IMR-90 (cell line): ENCODE measurements around the gene MSS51.

ENCODE experiments used
- BHLHE40 ChIP-seq: fragments of 150-350 bp; IDR thresholded peaks from 2 replicates; pipeline ENCODE4 v1.6.1; 2016; ENCODE audit warnings: mild to moderate bottlenecking, low read depth, low read length
- CTCF ChIP-seq: conservative IDR thresholded peaks from 2 replicates; pipeline ENCODE4 v1.5.1; 2012; ENCODE audit warnings: mild to moderate bottlenecking, low read depth, low read length, improper control_type of control experiment
- ELK1 ChIP-seq: fragments of 150-350 bp; IDR thresholded peaks from 2 replicates; pipeline ENCODE4 v1.6.1; 2016; ENCODE audit warnings: low read depth, mild to moderate bottlenecking, low read length, moderate library complexity, borderline replicate concordance
- FOS ChIP-seq: fragments of 150-350 bp; IDR thresholded peaks from 2 replicates; pipeline ENCODE4 v1.6.1; 2016; ENCODE audit warnings: low read depth, low read length
- POLR2A ChIP-seq: IDR thresholded peaks from 2 replicates; pipeline ENCODE4 v1.6.1; 2012; ENCODE audit warnings: mild to moderate bottlenecking, low read depth, low read length
- SMC3 ChIP-seq: fragments of 150-350 bp; IDR thresholded peaks from 2 replicates; pipeline ENCODE4 v1.6.1; 2016; ENCODE audit warnings: low read depth, mild to moderate bottlenecking, antibody characterized with exemption, low read length, moderate library complexity

GRCh38 chr10:73379064-73379748, 54.2 kb downstream of the MSS51 start:
- no peak for TF ChIP-seq CTCF
- no peak for TF ChIP-seq SMC3
- TF ChIP-seq ELK1, result no peak
- TF ChIP-seq FOS, result no peak
- no peak for TF ChIP-seq POLR2A
- no peak for TF ChIP-seq BHLHE40
